ENCODE measurements around the gene PEA15. TPM values are rescaled to one million over a fixed set of nuclear protein-coding genes. Genes with fewer than 3 reads are reported as not detected.

PEA15 gene
- total RNA-seq, 1 experiment from 2014 or later = 44.0 TPM

DNA sequence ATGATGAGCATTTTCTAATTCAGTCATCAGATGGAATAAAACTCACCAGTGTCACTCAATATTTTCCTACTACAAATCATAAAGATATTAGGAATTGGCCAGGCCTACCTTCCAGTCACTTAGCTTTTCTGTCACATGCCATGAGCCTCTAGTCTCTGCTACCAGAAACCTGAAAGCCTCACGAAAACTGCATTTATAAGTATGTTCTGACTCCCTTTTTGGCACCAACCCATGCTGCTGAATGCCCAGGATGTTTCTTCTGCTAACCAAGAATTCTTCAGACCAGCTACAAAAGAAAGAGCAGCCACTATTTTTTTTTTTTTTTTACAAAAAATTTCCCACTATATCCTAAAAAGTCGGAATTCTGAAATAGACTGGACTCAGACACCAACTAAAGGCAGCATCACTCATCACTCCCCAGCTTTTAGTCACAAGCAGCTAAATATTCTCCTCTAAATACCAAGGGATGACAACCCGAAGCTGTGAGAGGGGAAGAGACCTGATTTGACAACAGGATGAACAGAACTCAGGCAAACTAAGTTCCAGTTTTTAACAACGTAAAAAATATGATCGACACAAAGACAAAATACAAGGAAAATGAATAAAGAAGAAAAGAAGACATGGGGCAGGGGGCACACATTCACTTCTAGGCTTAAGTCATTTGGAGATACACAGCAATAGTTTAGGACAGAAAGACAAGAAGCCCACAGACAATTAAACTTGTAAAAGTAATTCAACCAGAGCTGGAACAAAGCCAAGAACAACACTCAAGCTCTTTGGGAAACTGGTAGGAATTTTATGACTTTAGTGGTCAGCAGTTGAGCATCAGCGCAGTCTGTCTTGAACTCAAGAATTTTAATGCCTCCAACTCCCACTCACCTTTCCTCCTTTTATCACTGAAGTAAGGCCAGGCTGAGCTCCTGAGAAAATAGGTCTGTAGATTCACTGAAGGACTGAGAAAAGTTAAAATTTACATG lies 55.5 kb downstream of the PEA15 start (continued):
- TF ChIP-seq, protein P1, sequence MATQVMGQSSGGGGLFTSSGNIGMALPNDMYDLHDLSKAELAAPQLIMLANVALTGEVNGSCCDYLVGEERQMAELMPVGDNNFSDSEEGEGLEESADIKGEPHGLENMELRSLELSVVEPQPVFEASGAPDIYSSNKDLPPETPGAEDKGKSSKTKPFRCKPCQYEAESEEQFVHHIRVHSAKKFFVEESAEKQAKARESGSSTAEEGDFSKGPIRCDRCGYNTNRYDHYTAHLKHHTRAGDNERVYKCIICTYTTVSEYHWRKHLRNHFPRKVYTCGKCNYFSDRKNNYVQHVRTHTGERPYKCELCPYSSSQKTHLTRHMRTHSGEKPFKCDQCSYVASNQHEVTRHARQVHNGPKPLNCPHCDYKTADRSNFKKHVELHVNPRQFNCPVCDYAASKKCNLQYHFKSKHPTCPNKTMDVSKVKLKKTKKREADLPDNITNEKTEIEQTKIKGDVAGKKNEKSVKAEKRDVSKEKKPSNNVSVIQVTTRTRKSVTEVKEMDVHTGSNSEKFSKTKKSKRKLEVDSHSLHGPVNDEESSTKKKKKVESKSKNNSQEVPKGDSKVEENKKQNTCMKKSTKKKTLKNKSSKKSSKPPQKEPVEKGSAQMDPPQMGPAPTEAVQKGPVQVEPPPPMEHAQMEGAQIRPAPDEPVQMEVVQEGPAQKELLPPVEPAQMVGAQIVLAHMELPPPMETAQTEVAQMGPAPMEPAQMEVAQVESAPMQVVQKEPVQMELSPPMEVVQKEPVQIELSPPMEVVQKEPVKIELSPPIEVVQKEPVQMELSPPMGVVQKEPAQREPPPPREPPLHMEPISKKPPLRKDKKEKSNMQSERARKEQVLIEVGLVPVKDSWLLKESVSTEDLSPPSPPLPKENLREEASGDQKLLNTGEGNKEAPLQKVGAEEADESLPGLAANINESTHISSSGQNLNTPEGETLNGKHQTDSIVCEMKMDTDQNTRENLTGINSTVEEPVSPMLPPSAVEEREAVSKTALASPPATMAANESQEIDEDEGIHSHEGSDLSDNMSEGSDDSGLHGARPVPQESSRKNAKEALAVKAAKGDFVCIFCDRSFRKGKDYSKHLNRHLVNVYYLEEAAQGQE (IDR thresholded peaks at IDR 0.05; ENCODE audit: low read depth) = no peak
- no peak for TF ChIP-seq EZH2phosphoT487 (IDR thresholded peaks at IDR 0.05; ENCODE audit: borderline replicate concordance)
- no peak for TF ChIP-seq CBX3 (IDR thresholded peaks at IDR 0.05; ENCODE audit: low read depth)
- no peak for TF ChIP-seq ZNF274 (IDR thresholded peaks at IDR 0.05; ENCODE audit: low read depth, low read length)
- TF ChIP-seq EGR1 (IDR thresholded peaks at IDR 0.05; ENCODE audit: low read depth) = no peak
- no peak for TF ChIP-seq ZFX (IDR thresholded peaks at IDR 0.05)
- no peak for TF ChIP-seq SIN3A (IDR thresholded peaks at IDR 0.05; ENCODE audit: low read depth)

DNA sequence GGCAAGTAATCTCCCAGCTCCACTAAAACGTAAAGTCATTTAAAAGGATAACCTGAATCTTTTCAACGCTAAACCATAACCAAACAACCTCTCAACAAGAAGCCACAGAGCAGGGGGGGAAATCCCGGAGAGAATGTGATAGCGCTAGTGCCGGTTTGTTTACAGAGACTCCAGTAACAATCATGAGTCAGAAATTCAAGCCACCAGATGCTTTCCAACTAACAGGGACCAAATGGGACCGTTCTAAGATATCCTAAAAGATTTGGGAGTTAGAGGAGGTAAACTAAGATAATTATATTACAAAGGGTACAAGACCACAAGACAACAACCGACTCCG lies 56.3 kb downstream of the PEA15 start:
- Histone ChIP-seq H3K4me2 (ENCODE audit: low read length) (peak overlapping the region; percentile 80), H3K9me2 (ENCODE audit: insufficient read depth) (no peaks in the 10 kb centered on the region), H3K4me3 (replicated peaks in 1 of 2; ENCODE audit: low read depth in 1 of 2, low read length in 2 of 2) (peak overlapping the region; percentile 97 to 98), H3K79me2 (ENCODE audit: insufficient read depth, low read length) (peaks cover 56% of the 10 kb centered on the region), H2AFZ (ENCODE audit: low read depth, low read length, poor library complexity, severe bottlenecking) (no peak overlapping the region), H3K36me3 (ENCODE audit: control insufficient read depth in 1 of 2, insufficient read depth in 2 of 2, low read length in 2 of 2) (0 out of 4 replicates have a peak, but pooled peaks cover 0 to 5% of the 10 kb centered on the region in 2 experiments), H3K27ac (ENCODE audit: low read depth, low read length) (peak overlapping the region; percentile 73), H3K9me3 (ENCODE audit: control insufficient read depth in 1 of 2, insufficient read depth in 1 of 2, low read depth in 1 of 2, low read length in 2 of 2) (no peaks in the 10 kb centered on the region), H3K4me1 (ENCODE audit: control insufficient read depth in 1 of 2, insufficient read depth in 2 of 2, low read length in 2 of 2) (peaks cover 28 to 36% of the 10 kb centered on the region in 2 experiments), H3K27me3 (ENCODE audit: insufficient read depth, low read length) (no peaks in the 10 kb centered on the region), H3K9ac (ENCODE audit: low read length) (peak overlapping the region; percentile 96), H4K20me1 (ENCODE audit: insufficient read depth) (no peaks in the 10 kb centered on the region; the same call in 1 of the 2 replicates)
- TF ChIP-seq POLR2A (IDR thresholded peaks at IDR 0.05; ENCODE audit: borderline replicate concordance, extremely low read depth, insufficient read depth, insufficient read length) (peak; percentile 37), RAD21 (IDR thresholded peaks at IDR 0.05; ENCODE audit: low read depth) (no peak)
- no TSS peak for BruUV-seq (replicated peaks)
- intact Hi-C loops (cut with micrococcal nuclease) = no loop called here
- RAD21 ChIA-PET (ENCODE audit: low non-redundant PET in 1 of 2, low total read pairs in 2 of 2, uncharacterized antibody in 2 of 2, unreplicated experiment in 2 of 2) = no interaction called here
- DNase-seq (ENCODE audit: low read depth, low spot score) (no peak), ATAC-seq (peak; percentile 24; the same call in 1 of the 2 replicates)
- CTCF ChIA-PET = interaction anchor here (1.0 to 3.8 kb wide), 2 partner anchors 10 to 68 kb away, joined by 4 to 39 read pairs; no protein-coding TSS in a partner anchor
- POLR2A ChIA-PET = interaction anchor here (0.7 to 1.1 kb wide), 2 partner anchors 9 to 33 kb away, joined by 3 read pairs; no protein-coding TSS in a partner anchor
